K562 (cell line): ENCODE results near the gene OARD1. TPM values are rescaled to one million over a fixed set of nuclear protein-coding genes. Genes with fewer than 3 reads are reported as not detected.

Experiments used
- BHLHE40 ChIP-seq: IDR thresholded peaks from 2 replicates; pipeline ENCODE4 v1.6.1; 2011; ENCODE audit warnings: low read length, improper control_type of control experiment
- CBFA2T3 ChIP-seq: fragments of 450-650 bp; IDR thresholded peaks from 2 replicates; pipeline ENCODE4 v1.6.1; 2017
- CXXC5 ChIP-seq: fragments of 250-450 bp; sonication (Bioruptor Pico); IDR thresholded peaks from 2 replicates; pipeline ENCODE4 v1.8.0; 2022; ENCODE audit warnings: inconsistent platforms, mild to moderate bottlenecking, moderate library complexity
- FOXA1 ChIP-seq: fragments of 450-650 bp; IDR thresholded peaks from 2 replicates; pipeline ENCODE4 v1.6.1; 2016; ENCODE audit warnings: mild to moderate bottlenecking, borderline replicate concordance
- GTF2F1 ChIP-seq: IDR thresholded peaks from 2 replicates; pipeline ENCODE4 v1.6.1; 2011; ENCODE audit warnings: low read depth, low read length, improper control_type of control experiment
- KHSRP ChIP-seq: fragments of 450-650 bp; IDR thresholded peaks from 2 replicates; pipeline ENCODE4 v1.6.1; 2017
- MAFK ChIP-seq: IDR thresholded peaks from 2 replicates; pipeline ENCODE4 v1.6.1; 2011; ENCODE audit warnings: low read length, improper control_type of control experiment
- NFE2 ChIP-seq: IDR thresholded peaks from 2 replicates; pipeline ENCODE4 v1.6.1; 2014; ENCODE audit warnings: antibody characterized with exemption, low read depth
- POLR2A ChIP-seq: fragments of 450-650 bp; conservative IDR thresholded peaks from 2 replicates; pipeline ENCODE4 v1.6.1; 2016
- ZNF239 ChIP-seq: fragments of 250-450 bp; sonication (Bioruptor Pico); IDR thresholded peaks from 2 replicates; pipeline ENCODE4 v1.4.0; 2020; ENCODE audit warnings: mild to moderate bottlenecking
- ZNF384 ChIP-seq: IDR thresholded peaks from 2 replicates; pipeline ENCODE4 v1.6.1; 2012; ENCODE audit warnings: low read depth, low read length, improper control_type of control experiment
- ZNF695 ChIP-seq: fragments of 450-650 bp; formaldehyde crosslinking; IDR thresholded peaks from 2 replicates; pipeline ENCODE4 v1.4.0; 2020; ENCODE audit warnings: mild to moderate bottlenecking, moderate library complexity
- polyA plus RNA-seq, 8 experiments: library from polyadenylated mRNA; depleted of rRNA in 4 of 8; stranded (reverse) in 5 of 8; unstranded in 3 of 8; fragments of >200 nt; fragmentation: Nextera tagmentation in 2 of 8; fragmentation: Illumina TruSeq in 1 of 8; extraction: Ambion mirVana in 2 of 8; extraction: Trizol in 1 of 8; gene quantifications; 2 replicates each; pipeline versions ENCODE4 v1.2.1 to v1.2.3, GENCODE V29; 2011 to 2014; ENCODE audit warnings: inconsistent platforms in 1 of 8, missing spikeins in 1 of 8
- total RNA-seq, 7 experiments: library from RNA; depleted of rRNA in 6 of 7; stranded (reverse); fragments of >200 nt in 6 of 7; fragmentation: Illumina TruSeq in 2 of 7; extraction: Trizol in 2 of 7; gene quantifications; 2 replicates each; pipeline versions ENCODE4 v1.2.1 to v1.2.3, GENCODE V29; 2011 to 2021; ENCODE audit warnings: low replicate concordance in 1 of 7
- TF ChIP-seq, protein P1 (sequence below), 2 experiments: fragments of 450-650 bp; IDR thresholded peaks; 2 replicates each; pipeline ENCODE4 v1.6.1; 2016; ENCODE audit warnings: mild to moderate bottlenecking in 2 of 2, borderline replicate concordance in 1 of 2, low read depth in 1 of 2, moderate library complexity in 1 of 2
- TF ChIP-seq, protein P2 (sequence below): fragments of 250-450 bp; sonication (Bioruptor Pico); IDR thresholded peaks from 2 replicates; pipeline ENCODE4 v1.5.0; 2022; ENCODE audit warnings: mild to moderate bottlenecking
- TF ChIP-seq, protein P3 (sequence below): fragments of 450-650 bp; IDR thresholded peaks from 2 replicates; pipeline ENCODE4 v1.6.1; 2016; ENCODE audit warnings: antibody characterized with exemption
- TF ChIP-seq, protein P4 (sequence below): fragments of 250-450 bp; sonication (Bioruptor Pico); IDR thresholded peaks from 2 replicates; pipeline ENCODE4 v1.8.0; 2022; ENCODE audit warnings: inconsistent platforms, mild to moderate bottlenecking, moderate library complexity, borderline replicate concordance

Gene OARD1
- total and polyA plus RNA-seq, 9 of the 15 experiments (the other 6 are each of a cell fraction or from before 2014, with no cell fraction given): 43.4 to 88.3 (median 61.1) TPM

DNA sequence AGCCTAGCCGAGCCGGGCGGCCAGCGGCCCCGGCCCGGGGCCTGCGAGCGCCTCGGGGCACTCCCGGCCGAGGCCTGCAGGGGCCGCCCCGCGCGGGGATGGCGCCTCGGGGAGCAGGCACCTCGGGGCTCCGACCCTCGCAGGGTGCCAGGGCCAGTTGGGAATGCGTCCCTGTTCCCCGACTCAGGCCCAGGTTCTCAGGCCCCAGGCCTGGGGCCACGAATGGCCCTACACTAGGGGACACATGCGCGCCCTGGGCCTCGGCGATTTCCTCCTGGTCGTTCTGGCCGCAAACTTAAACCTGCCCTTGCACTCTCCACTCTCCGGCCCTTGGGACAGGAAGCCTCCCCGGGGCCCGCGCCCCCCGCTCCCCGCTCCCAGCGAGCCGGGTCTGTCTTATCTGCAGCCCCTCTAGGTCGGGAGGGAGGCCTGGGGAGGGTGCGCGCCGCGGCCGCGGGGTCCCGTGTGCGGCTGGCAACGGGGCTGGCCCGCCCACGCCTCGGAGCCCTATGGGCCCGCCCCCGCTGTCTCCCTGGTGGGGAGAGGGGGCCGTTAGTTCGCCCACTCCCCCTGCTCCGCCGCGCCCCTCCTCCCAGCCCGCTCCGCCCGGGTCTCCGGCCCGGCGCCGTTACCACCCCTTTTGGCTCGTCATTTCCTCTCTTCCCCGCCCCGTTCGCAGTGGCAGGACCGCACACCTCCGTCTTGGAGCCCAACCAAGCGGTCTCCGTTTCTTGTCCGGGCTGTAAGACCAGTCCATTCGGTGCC lies 1.2 kb upstream of the OARD1 start (continued):
- TF ChIP-seq, protein P1, sequence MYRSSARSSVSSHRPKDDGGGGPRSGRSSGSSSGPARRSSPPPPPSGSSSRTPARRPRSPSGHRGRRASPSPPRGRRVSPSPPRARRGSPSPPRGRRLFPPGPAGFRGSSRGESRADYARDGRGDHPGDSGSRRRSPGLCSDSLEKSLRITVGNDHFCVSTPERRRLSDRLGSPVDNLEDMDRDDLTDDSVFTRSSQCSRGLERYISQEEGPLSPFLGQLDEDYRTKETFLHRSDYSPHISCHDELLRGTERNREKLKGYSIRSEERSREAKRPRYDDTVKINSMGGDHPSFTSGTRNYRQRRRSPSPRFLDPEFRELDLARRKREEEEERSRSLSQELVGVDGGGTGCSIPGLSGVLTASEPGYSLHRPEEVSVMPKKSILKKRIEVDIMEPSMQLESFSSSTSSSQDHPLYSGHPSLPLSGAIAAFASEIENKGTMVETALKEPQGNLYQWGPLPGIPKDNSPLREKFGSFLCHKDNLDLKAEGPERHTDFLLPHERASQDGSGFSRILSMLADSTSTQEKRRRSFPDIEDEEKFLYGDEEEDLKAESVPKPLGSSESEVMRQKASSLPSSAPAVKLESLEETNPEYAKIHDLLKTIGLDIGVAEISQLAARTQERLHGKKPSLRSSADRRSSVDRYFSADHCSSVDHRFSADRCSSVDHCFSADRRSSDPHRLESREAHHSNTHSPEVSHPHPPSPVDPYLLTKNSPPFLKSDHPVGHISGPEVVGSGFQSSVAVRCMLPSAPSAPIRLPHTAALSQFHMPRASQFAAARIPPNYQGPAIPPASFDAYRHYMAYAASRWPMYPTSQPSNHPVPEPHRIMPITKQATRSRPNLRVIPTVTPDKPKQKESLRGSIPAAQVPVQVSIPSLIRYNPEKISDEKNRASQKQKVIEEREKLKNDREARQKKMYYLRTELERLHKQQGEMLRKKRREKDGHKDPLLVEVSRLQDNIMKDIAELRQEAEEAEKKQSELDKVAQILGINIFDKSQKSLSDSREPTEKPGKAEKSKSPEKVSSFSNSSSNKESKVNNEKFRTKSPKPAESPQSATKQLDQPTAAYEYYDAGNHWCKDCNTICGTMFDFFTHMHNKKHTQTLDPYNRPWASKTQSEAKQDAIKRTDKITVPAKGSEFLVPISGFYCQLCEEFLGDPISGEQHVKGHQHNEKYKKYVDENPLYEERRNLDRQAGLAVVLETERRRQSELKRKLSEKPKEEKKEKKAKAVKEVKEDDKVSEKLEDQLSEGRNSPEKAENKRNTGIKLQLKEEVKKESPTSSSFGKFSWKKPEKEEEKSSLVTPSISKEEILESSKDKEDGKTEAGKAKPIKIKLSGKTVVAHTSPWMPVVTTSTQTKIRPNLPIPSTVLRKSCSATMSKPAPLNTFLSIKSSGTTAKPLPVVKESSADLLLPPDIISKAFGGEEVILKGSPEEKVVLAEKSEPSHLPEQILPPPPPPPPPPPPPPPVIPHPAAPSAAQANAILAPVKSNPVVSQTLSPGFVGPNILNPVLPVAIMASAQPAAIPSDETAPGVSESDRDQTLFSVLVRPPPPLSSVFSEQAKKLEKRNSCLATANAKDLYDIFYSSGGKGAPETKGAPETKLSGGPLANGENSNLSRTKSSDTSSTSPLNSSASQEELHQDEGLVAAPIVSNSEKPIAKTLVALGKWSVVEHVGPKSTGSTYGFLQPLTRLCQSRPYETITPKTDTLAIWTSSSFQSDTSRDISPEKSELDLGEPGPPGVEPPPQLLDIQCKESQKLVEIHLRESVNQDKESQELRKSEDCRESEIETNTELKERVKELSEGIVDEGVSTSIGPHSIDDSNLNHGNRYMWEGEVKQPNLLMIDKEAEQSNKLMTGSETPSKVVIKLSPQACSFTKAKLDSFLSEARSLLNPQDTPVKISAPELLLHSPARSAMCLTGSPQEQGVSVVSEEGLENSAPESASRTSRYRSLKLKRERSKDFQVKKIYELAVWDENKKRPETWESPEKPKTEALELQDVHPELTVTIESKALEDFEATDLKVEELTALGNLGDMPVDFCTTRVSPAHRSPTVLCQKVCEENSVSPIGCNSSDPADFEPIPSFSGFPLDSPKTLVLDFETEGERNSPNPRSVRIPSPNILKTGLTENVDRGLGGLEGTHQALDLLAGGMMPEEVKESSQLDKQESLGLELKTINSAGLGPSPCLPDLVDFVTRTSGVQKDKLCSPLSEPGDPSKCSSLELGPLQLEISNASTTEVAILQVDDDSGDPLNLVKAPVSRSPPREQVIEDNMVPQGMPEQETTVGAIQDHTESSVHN (IDR thresholded peaks at IDR 0.05; ENCODE audit: borderline replicate concordance in 1 of 2, low read depth in 1 of 2): no peak
- TF ChIP-seq NFE2 (peak; percentile 63), POLR2A (peak; percentile 98), ZNF384 (no peak), CBFA2T3 (0 out of 2 replicates have a peak, but pooled peaks have one; percentile 14), FOXA1 (no peak), ZNF239 (no peak), ZNF695 (CRISPR knock-in tag) (no peak), KHSRP (no peak), BHLHE40 (0 out of 2 replicates have a peak, but pooled peaks have one; percentile 32), GTF2F1 (peak; percentile 4; the same call in 1 of the 2 replicates), CXXC5 (no peak; the same call in none of the 2 replicates), MAFK (no peak)
- TF ChIP-seq, protein P2, sequence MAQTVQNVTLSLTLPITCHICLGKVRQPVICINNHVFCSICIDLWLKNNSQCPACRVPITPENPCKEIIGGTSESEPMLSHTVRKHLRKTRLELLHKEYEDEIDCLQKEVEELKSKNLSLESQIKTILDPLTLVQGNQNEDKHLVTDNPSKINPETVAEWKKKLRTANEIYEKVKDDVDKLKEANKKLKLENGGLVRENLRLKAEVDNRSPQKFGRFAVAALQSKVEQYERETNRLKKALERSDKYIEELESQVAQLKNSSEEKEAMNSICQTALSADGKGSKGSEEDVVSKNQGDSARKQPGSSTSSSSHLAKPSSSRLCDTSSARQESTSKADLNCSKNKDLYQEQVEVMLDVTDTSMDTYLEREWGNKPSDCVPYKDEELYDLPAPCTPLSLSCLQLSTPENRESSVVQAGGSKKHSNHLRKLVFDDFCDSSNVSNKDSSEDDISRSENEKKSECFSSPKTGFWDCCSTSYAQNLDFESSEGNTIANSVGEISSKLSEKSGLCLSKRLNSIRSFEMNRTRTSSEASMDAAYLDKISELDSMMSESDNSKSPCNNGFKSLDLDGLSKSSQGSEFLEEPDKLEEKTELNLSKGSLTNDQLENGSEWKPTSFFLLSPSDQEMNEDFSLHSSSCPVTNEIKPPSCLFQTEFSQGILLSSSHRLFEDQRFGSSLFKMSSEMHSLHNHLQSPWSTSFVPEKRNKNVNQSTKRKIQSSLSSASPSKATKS (CRISPR knock-in tag): no peak
- TF ChIP-seq, protein P3, sequence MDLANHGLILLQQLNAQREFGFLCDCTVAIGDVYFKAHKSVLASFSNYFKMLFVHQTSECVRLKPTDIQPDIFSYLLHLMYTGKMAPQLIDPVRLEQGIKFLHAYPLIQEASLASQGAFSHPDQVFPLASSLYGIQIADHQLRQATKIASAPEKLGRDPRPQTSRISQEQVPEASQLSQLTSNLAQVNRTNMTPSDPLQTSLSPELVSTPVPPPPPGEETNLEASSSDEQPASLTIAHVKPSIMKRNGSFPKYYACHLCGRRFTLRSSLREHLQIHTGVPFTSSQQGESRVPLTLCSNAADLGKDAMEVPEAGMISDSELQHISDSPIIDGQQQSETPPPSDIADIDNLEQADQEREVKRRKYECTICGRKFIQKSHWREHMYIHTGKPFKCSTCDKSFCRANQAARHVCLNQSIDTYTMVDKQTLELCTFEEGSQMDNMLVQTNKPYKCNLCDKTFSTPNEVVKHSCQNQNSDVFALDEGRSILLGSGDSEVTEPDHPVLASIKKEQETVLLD: no peak
- TF ChIP-seq, protein P4, sequence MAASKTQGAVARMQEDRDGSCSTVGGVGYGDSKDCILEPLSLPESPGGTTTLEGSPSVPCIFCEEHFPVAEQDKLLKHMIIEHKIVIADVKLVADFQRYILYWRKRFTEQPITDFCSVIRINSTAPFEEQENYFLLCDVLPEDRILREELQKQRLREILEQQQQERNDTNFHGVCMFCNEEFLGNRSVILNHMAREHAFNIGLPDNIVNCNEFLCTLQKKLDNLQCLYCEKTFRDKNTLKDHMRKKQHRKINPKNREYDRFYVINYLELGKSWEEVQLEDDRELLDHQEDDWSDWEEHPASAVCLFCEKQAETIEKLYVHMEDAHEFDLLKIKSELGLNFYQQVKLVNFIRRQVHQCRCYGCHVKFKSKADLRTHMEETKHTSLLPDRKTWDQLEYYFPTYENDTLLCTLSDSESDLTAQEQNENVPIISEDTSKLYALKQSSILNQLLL (CRISPR knock-in tag): no peak
